PC-3 (cell line): ENCODE results near the gene KCNK10. TPM values are rescaled to one million over a fixed set of nuclear protein-coding genes. Genes with fewer than 3 reads are reported as not detected.

Source experiments
- ATAC-seq: fragments of 200-7000 bp; cut with Tn5 transposase; 2 replicates; pipeline ENCODE4 v1.9.1; 2020; ENCODE audit warnings: mild to moderate bottlenecking, moderate library complexity
- BruUV-seq: library from RNA; stranded (reverse); fragments of 400-500 nt; replicated peaks from 2 replicates; lab custom pipeline; 2021; lab: Mats Ljungman, UMichigan
- CTCF ChIA-PET: fragments of 300-600 bp; sonication (Branson Sonifier 250); formaldehyde crosslinking; loops from one replicate; lab custom pipeline; 2022; ENCODE audit warnings: antibody characterized with exemption; lab: Charles Lee
- POLR2A ChIA-PET: fragments of 300-600 bp; sonication (Branson Sonifier 250); formaldehyde crosslinking; loops from one replicate; lab custom pipeline; 2022; ENCODE audit warnings: antibody characterized with exemption; ENCODE audit not compliant: unreplicated experiment; lab: Charles Lee
- DNase-seq: peaks from one replicate; pipeline ENCODE4 v3.0.0-alpha.2; 2015
- H2AFZ ChIP-seq: fragments of 300-600 bp; sonication (generic); 2 replicates; pipeline ENCODE4 v1.6.0; 2016; ENCODE audit warnings: antibody characterized with exemption, low read length
- H3F3A ChIP-seq: fragments of 300-600 bp; sonication (generic); one replicate; pipeline ENCODE4 v1.6.0; 2017; ENCODE audit warnings: antibody characterized with exemption, low read length, control low read depth, mild to moderate bottlenecking; ENCODE audit not compliant: unreplicated experiment
- H3K27ac ChIP-seq: fragments of 300-600 bp; sonication (generic); 2 replicates; pipeline ENCODE4 v1.5.1; 2016; ENCODE audit warnings: mild to moderate bottlenecking, low read length
- H3K27me3 ChIP-seq: fragments of 300-600 bp; sonication (generic); 2 replicates; pipeline ENCODE4 v1.6.1; 2016; ENCODE audit warnings: low read length, mixed read lengths
- H3K36me3 ChIP-seq: fragments of 300-600 bp; sonication (generic); 2 replicates; pipeline ENCODE4 v1.6.1; 2016; ENCODE audit warnings: low read depth, mixed run types, low read length, mixed read lengths
- H3K4me1 ChIP-seq: fragments of 300-600 bp; sonication (generic); 2 replicates; pipeline ENCODE4 v1.5.1; 2016; ENCODE audit warnings: low read length; ENCODE audit not compliant: insufficient read depth
- H3K4me2 ChIP-seq: fragments of 300-600 bp; sonication (generic); 2 replicates; pipeline ENCODE4 v1.6.0; 2016; ENCODE audit warnings: low read length
- H3K4me3 ChIP-seq: fragments of 300-600 bp; sonication (generic); 2 replicates; pipeline ENCODE4 v1.5.1; 2016; ENCODE audit warnings: mild to moderate bottlenecking, low read length, mixed read lengths
- H3K79me2 ChIP-seq: fragments of 300-600 bp; sonication (generic); 2 replicates; pipeline ENCODE4 v1.6.1; 2017; ENCODE audit warnings: low read length, mixed read lengths
- H3K9ac ChIP-seq: fragments of 300-600 bp; sonication (generic); 2 replicates; pipeline ENCODE4 v1.6.0; 2016; ENCODE audit warnings: mild to moderate bottlenecking, low read length
- H3K9me2 ChIP-seq: fragments of 300-600 bp; sonication (generic); replicated peaks from 2 replicates; pipeline ENCODE4 v1.6.1; 2016; ENCODE audit warnings: mixed run types, low read length, mixed read lengths
- H3K9me3 ChIP-seq: fragments of 300-600 bp; sonication (generic); 2 replicates; pipeline ENCODE4 v1.6.1; 2016; ENCODE audit warnings: low read length, mixed read lengths
- H4K20me1 ChIP-seq: fragments of 300-600 bp; sonication (generic); 2 replicates; pipeline ENCODE4 v1.6.1; 2016; ENCODE audit warnings: low read length, mixed read lengths
- CTCF ChIP-seq: fragments of 300-600 bp; sonication (generic); conservative IDR thresholded peaks from 2 replicates; pipeline ENCODE4 v1.5.1; 2017; ENCODE audit warnings: antibody characterized with exemption, low read depth, mild to moderate bottlenecking, low read length
- EZH2 ChIP-seq: fragments of 300-600 bp; sonication (generic); IDR thresholded peaks from one replicate; pipeline ENCODE4 v1.6.1; 2017; ENCODE audit warnings: antibody characterized with exemption, mild to moderate bottlenecking, low read length; ENCODE audit not compliant: unreplicated experiment
- EZH2phosphoT487 ChIP-seq: fragments of 300-600 bp; sonication (generic); IDR thresholded peaks from 2 replicates; pipeline ENCODE4 v1.6.1; 2018; ENCODE audit warnings: mild to moderate bottlenecking, antibody characterized with exemption, low read length, borderline replicate concordance
- intact Hi-C: fragments of 100-400 bp; cut with micrococcal nuclease; formaldehyde crosslinking; loops from 2 replicates; pipeline ENCODE4 v1.9.0; 2023
- total RNA-seq: library from RNA; depleted of rRNA; stranded (reverse); fragments of >200 nt; gene quantifications from 2 replicates; pipeline ENCODE4 v1.2.3, GENCODE V29; 2014

KCNK10 gene
- total RNA-seq, 1 experiment from 2014 or later: not detected

- DNase-seq (peak; percentile 8), ATAC-seq (peak; percentile 47)
- no peaks in the 10 kb centered on the region for H3K79me2 ChIP-seq
- no TSS peak for BruUV-seq
- peak overlapping the region; percentile 58 for H3K4me3 ChIP-seq
- H3F3A ChIP-seq: no peaks in the 10 kb centered on the region
- no peaks in the 10 kb centered on the region for H3K9me3 ChIP-seq
- no peak overlapping the region for H3K27ac ChIP-seq
- H3K9me2 ChIP-seq: no peaks in the 10 kb centered on the region
- CTCF ChIA-PET: interaction anchor here (0.5 to 2.3 kb wide), 11 partner anchors 8 to 371 kb away, joined by 3 to 81 read pairs (median 4); partner anchors contain the start of gene SPATA7
- no peaks in the 10 kb centered on the region for H4K20me1 ChIP-seq
- TF ChIP-seq CTCF (no peak), EZH2phosphoT487 (no peak), EZH2 (no peak)
- no peak overlapping the region for H3K9ac ChIP-seq
- peak overlapping the region; percentile 85 for H3K4me2 ChIP-seq
- POLR2A ChIA-PET: interaction anchor here (0.6 kb wide), 1 partner anchor 26 kb away, joined by 3 read pairs; no protein-coding TSS in a partner anchor
- intact Hi-C loops: loop anchor here (1.0 to 5.0 kb wide), 5 partner anchors 174 to 371 kb away; no protein-coding TSS in a partner anchor
- peaks cover 9% of the 10 kb centered on the region for H3K27me3 ChIP-seq
- peak overlapping the region; percentile 81 for H2AFZ ChIP-seq
- H3K36me3 ChIP-seq: no peaks in the 10 kb centered on the region
- H3K4me1 ChIP-seq: 0 out of 2 replicates have a peak, but pooled peaks cover 5% of the 10 kb centered on the region
These were observed 134.2 kb downstream of the KCNK10 start for GRCh38 chr14:88188745-88189416.

GRCh38 chr14:88185843-88186242 lies 137.2 kb downstream of the KCNK10 start:
- no TSS peak for BruUV-seq
- POLR2A ChIA-PET: no interaction called here
- H3K36me3 ChIP-seq: no peaks in the 10 kb centered on the region

More at GRCh38 chr14:88185843-88186242, 137.2 kb downstream of the KCNK10 start:
- H3K9me3 ChIP-seq: no peaks in the 10 kb centered on the region
- H3K79me2 ChIP-seq: no peaks in the 10 kb centered on the region
- intact Hi-C loops: loop anchor here (5.0 kb wide), 1 partner anchor 239 kb away; no protein-coding TSS in a partner anchor
- no peaks in the 10 kb centered on the region for H3F3A ChIP-seq
- no peak for TF ChIP-seq EZH2
- TF ChIP-seq CTCF: no peak
- TF ChIP-seq EZH2phosphoT487: no peak
- DNase-seq: no peak
- 0 out of 2 replicates have a peak, but pooled peaks cover 5% of the 10 kb centered on the region for H3K4me1 ChIP-seq
- no peak for ATAC-seq
- no peak overlapping the region for H3K9ac ChIP-seq
- H4K20me1 ChIP-seq: no peaks in the 10 kb centered on the region
- no peaks in the 10 kb centered on the region for H3K9me2 ChIP-seq
- H2AFZ ChIP-seq: no peak overlapping the region
- no peak overlapping the region for H3K4me3 ChIP-seq
- no peak overlapping the region for H3K4me2 ChIP-seq
- CTCF ChIA-PET: no interaction called here
- H3K27ac ChIP-seq: no peak overlapping the region
- H3K27me3 ChIP-seq: no peaks in the 10 kb centered on the region
